HCT116 (cell line): Measurements from ENCODE around the gene SLC6A6.

Experiments
- CBX3 ChIP-seq: IDR thresholded peaks from 2 replicates; pipeline ENCODE4 v1.6.1; 2012; ENCODE audit warnings: low read depth
- CTCF ChIP-seq, 3 experiments: fragments of 200-600 bp in 1 of 3; sonication (generic) in 1 of 3; IDR thresholded peaks in 2 of 3; conservative IDR thresholded peaks in 1 of 3; 2 replicates each; pipeline ENCODE4 v1.5.1; 2012 to 2017; ENCODE audit warnings: low read depth in 2 of 3, low read length in 2 of 3, antibody characterized with exemption in 1 of 3, borderline replicate concordance in 1 of 3, control low read depth in 1 of 3, mild to moderate bottlenecking in 1 of 3, mixed read lengths in 1 of 3, mixed run types in 1 of 3, moderate library complexity in 1 of 3; ENCODE audit not compliant: insufficient read depth in 1 of 3
- EGR1 ChIP-seq: IDR thresholded peaks from 2 replicates; pipeline ENCODE4 v1.6.1; 2012; ENCODE audit warnings: low read depth
- EZH2 ChIP-seq: fragments of 200-600 bp; sonication (generic); IDR thresholded peaks from 2 replicates; pipeline ENCODE4 v1.6.1; 2017; ENCODE audit warnings: antibody characterized with exemption, mixed run types
- POLR2A ChIP-seq: IDR thresholded peaks from 2 replicates; pipeline ENCODE4 v1.7.0; 2011; ENCODE audit warnings: borderline replicate concordance; ENCODE audit not compliant: insufficient read depth, insufficient read length; ENCODE audit errors: extremely low read depth
- RAD21 ChIP-seq: IDR thresholded peaks from 2 replicates; pipeline ENCODE4 v1.6.1; 2012; ENCODE audit warnings: low read depth, mild to moderate bottlenecking
- REST ChIP-seq: IDR thresholded peaks from 2 replicates; pipeline ENCODE4 v1.6.1; 2012; ENCODE audit warnings: low read depth
- SIN3A ChIP-seq: IDR thresholded peaks from 2 replicates; pipeline ENCODE4 v1.6.1; 2012; ENCODE audit warnings: low read depth
- SRF ChIP-seq: IDR thresholded peaks from 2 replicates; pipeline ENCODE4 v1.6.1; 2012; ENCODE audit warnings: low read depth

- TF ChIP-seq CTCF (IDR thresholded peaks at IDR 0.05 in 2 of 3, conservative IDR thresholded peaks at IDR 0.05 in 1 of 3; ENCODE audit: borderline replicate concordance in 1 of 3, insufficient read depth in 1 of 3, low read depth in 2 of 3, low read length in 2 of 3) (no peak), EZH2 (no peak), REST (no peak), POLR2A (no peak), RAD21 (no peak), SIN3A (no peak), EGR1 (no peak), CBX3 (no peak), SRF (no peak)
Measured at GRCh38 chr3:14372587-14372986, 29.8 kb upstream of the SLC6A6 start.
